Heart left ventricle (tissue), 16 donors: ENCODE results near the gene GLT8D1. TPM values are rescaled to one million over a fixed set of nuclear protein-coding genes. Genes with fewer than 3 reads are reported as not detected.
A peak's percentile ranks its signal among the peaks of the same experiment; 100 is the strongest.

Experiments used
- ATAC-seq, 4 donors: fragments of 200-7000 bp; cut with Tn5 transposase; one replicate each; pipeline ENCODE4 v1.9.1; 2020 to 2022; ENCODE audit warnings: moderate library complexity in 4 of 4, mild to moderate bottlenecking in 3 of 4, moderate number of reproducible peaks in 1 of 4
- DNase-seq, 5 donors: peaks; one replicate each; pipeline ENCODE4 v3.0.0-alpha.2; 2020
- H3K27ac ChIP-seq, 12 donors: fragments of 200-600 bp; sonication (generic) in 4 of 12; one replicate each; pipeline versions ENCODE4 v1.5.0 to v1.8.0; 2016 to 2022; ENCODE audit warnings: mild to moderate bottlenecking in 2 of 12
- H3K27me3 ChIP-seq, 9 donors: fragments of 200-600 bp; sonication (generic) in 2 of 9; one replicate each; pipeline versions ENCODE4 v1.5.1 to v1.8.0; 2016 to 2022; ENCODE audit warnings: mild to moderate bottlenecking in 3 of 9
- H3K36me3 ChIP-seq, 9 donors: fragments of 200-600 bp; sonication (generic) in 2 of 9; one replicate each; pipeline versions ENCODE4 v1.5.0 to v1.8.0; 2018 to 2022; ENCODE audit warnings: mild to moderate bottlenecking in 2 of 9
- H3K4me1 ChIP-seq, 12 donors: fragments of 200-600 bp; sonication (generic) in 4 of 12; one replicate each; pipeline versions ENCODE4 v1.5.0 to v1.8.0; 2016 to 2022; ENCODE audit warnings: mild to moderate bottlenecking in 3 of 12
- H3K4me3 ChIP-seq, 12 donors: fragments of 200-600 bp; sonication (generic) in 4 of 12; one replicate each; pipeline versions ENCODE4 v1.5.0 to v1.8.0; 2017 to 2022; ENCODE audit warnings: mild to moderate bottlenecking in 9 of 12, moderate library complexity in 4 of 12
- H3K9me3 ChIP-seq, 12 donors: fragments of 200-600 bp; sonication (generic) in 4 of 12; one replicate each; pipeline versions ENCODE4 v1.5.0 to v1.8.0; 2016 to 2022; ENCODE audit warnings: mild to moderate bottlenecking in 1 of 12
- CTCF ChIP-seq, 12 donors: fragments of 200-600 bp; sonication (generic) in 4 of 12; IDR thresholded peaks; one replicate each; pipeline versions ENCODE4 v1.5.0 to v1.8.0; 2018 to 2022; ENCODE audit warnings: antibody characterized with exemption in 12 of 12, mild to moderate bottlenecking in 5 of 12
- POLR2A ChIP-seq, 2 donors: fragments of 450-650 bp; IDR thresholded peaks; one replicate each; pipeline ENCODE4 v1.6.1; 2017; ENCODE audit warnings: antibody characterized with exemption in 2 of 2, mild to moderate bottlenecking in 2 of 2, moderate library complexity in 2 of 2
- WGBS, 4 donors: extraction: QIAGEN DNeasy Blood & Tissue Kit in 2 of 4; methylation state at CpG; one replicate each; pipeline versions ENCODE4 v1.1.5 to v1.1.7; 2013 to 2018; 5-methylcytosine and 5-hydroxymethylcytosine counted together
- intact Hi-C, 10 donors: fragments of 100-400 bp; cut with DNase I; formaldehyde crosslinking; loops; one replicate each; pipeline versions ENCODE4 v1.11.1 to v1.14.2; 2022
- polyA plus RNA-seq, 2 donors: library from polyadenylated mRNA; stranded (reverse); fragments of 200-250 nt; gene quantifications; one replicate each; pipeline ENCODE4 v1.2.3, GENCODE V29; 2013
- total RNA-seq, 9 donors: library from RNA; depleted of rRNA in 2 of 9; stranded (reverse); fragments of >200 nt in 2 of 9; fragmentation: NEBNext Ultra II Directional in 3 of 9; extraction: Animal tissue kit (Norgen Biotek cat#: 25700) in 3 of 9; gene quantifications; one replicate each; pipeline versions ENCODE4 v1.1.0 to v1.2.4, GENCODE V29; 2016 to 2023
- donor health status: ischemic (EF 13 %, LVEDD 7.1; RV severe dilation, severe dysfunction).
- donor health status: healthy with polysubstance abuse.
- donor health status: DM: no; HTN: yes; CAD: no.
- donor health status: DM: no; HTN: no; CAD: no.
- donor health status: ischemic (EF 25% LVEDD 6.9; RV normal size, moderate dysfunction).
- donor health status: ischemic (EF 25% LVEDD 5.7; RV mildly dilated, moderate dysfunction).
- donor health status: healthy.
- donor health status: DM: yes; HTN: yes; CAD: no.
- donor health status: ischemic (EF 35%, LVEDD 5.7; RV mildly dilated, moderate dysfunction).
- donor health status: nonischemic (EF 11% LVEDD 7.7; RV severe dilation, severe dysfunction).
- donor health status: DM: yes; HTN: yes; CAD: no.
- donor health status: PGD.
- donor health status: ischemic (EF 29% LVEDD 5.4; RV normal size, mild dysfunction).
- donor health status: nonischemic (EF 23%, LVEDD 6.1; RV moderate dilation, normal function).

Gene GLT8D1
- total and polyA plus RNA-seq, 11 donors, result 21.7 to 39.0 (median 28.3) TPM

GRCh38 chr3:52743721-52744120 lies 38.1 kb upstream of the GLT8D1 start:
- TF ChIP-seq POLR2A (IDR thresholded peaks at IDR 0.05), result no peak
- TF ChIP-seq CTCF (IDR thresholded peaks at IDR 0.05), result no peak
- WGBS, 4 donors, result 89 to 96% (median 93%) methylated on average over 2 of the region's 2 CpGs
- no peaks in the 10 kb centered on the region for H3K9me3 ChIP-seq
- H3K4me3 ChIP-seq, result no peak overlapping the region
- H3K4me1 ChIP-seq, result no peaks in the 10 kb centered on the region
- H3K27ac ChIP-seq, result no peak overlapping the region
- H3K36me3 ChIP-seq, result peaks cover 0 to 100% (median 95%) of the 10 kb centered on the region in 9 donors
- no peak for ATAC-seq
- intact Hi-C loops, result loop anchor here in 9 of 10 donors (2.0 to 10.0 kb wide), 6 partner anchors 191 to 334 kb away; no protein-coding TSS in a partner anchor
- DNase-seq, result no peak
- H3K27me3 ChIP-seq, result no peaks in the 10 kb centered on the region

GRCh38 chr3:52743152-52743551 lies 37.6 kb upstream of the GLT8D1 start:
- no peak for DNase-seq
- no peak for TF ChIP-seq CTCF (IDR thresholded peaks at IDR 0.05)
- ATAC-seq, result no peak
- intact Hi-C loops, result loop anchor here in 9 of 10 donors (2.0 to 10.0 kb wide), 6 partner anchors 192 to 334 kb away; no protein-coding TSS in a partner anchor
- whole genome bisulfite sequencing, 4 donors, result 88 to 97% (median 92%) methylated on average over 5 of the region's 5 CpGs
- H3K4me1 ChIP-seq, result no peaks in the 10 kb centered on the region
- no peak overlapping the region for H3K27ac ChIP-seq
- no peak overlapping the region for H3K4me3 ChIP-seq
- H3K27me3 ChIP-seq, result no peaks in the 10 kb centered on the region
- no peaks in the 10 kb centered on the region for H3K9me3 ChIP-seq
- peaks cover 0 to 100% (median 96%) of the 10 kb centered on the region in 9 donors for H3K36me3 ChIP-seq

GRCh38 chr3:52742418-52743041 lies 36.9 kb upstream of the GLT8D1 start:
- no peak overlapping the region for H3K4me3 ChIP-seq
- ATAC-seq (peak in 2 of 4 donors; percentile 34 to 46), DNase-seq (no peak)
- H3K9me3 ChIP-seq, result no peaks in the 10 kb centered on the region
- WGBS, 4 donors, result 71 to 91% (median 87%) methylated on average over 3 of the region's 3 CpGs
- no peak overlapping the region for H3K27ac ChIP-seq
- intact Hi-C loops, result loop anchor here in 9 of 10 donors (2.0 to 10.0 kb wide), 6 partner anchors 192 to 335 kb away; no protein-coding TSS in a partner anchor
- H3K36me3 ChIP-seq, result peaks cover 0 to 100% (median 98%) of the 10 kb centered on the region in 9 donors
- H3K4me1 ChIP-seq, result no peaks in the 10 kb centered on the region
- H3K27me3 ChIP-seq, result no peaks in the 10 kb centered on the region
- TF ChIP-seq POLR2A (IDR thresholded peaks at IDR 0.05) (no peak), CTCF (IDR thresholded peaks at IDR 0.05) (peak; percentile 27 to 64 (median 60))

GRCh38 chr3:52739730-52740129 lies 34.1 kb upstream of the GLT8D1 start:
- peaks cover 0 to 100% (median 97%) of the 10 kb centered on the region in 9 donors for H3K36me3 ChIP-seq
- no peak for DNase-seq

More at GRCh38 chr3:52739730-52740129, 34.1 kb upstream of the GLT8D1 start:
- Histone ChIP-seq H3K27ac (no peak overlapping the region), H3K27me3 (no peaks in the 10 kb centered on the region), H3K9me3 (no peaks in the 10 kb centered on the region), H3K4me3 (no peak overlapping the region), H3K4me1 (no peaks in the 10 kb centered on the region)
- no peak for ATAC-seq
- intact Hi-C loops, result loop anchor here in 8 of 10 donors (5.0 to 10.0 kb wide), 6 partner anchors 195 to 338 kb away; no protein-coding TSS in a partner anchor
- WGBS, 4 donors, result 81 to 84% (median 82%) methylated on average over 1 of the region's 1 CpG
- TF ChIP-seq CTCF (IDR thresholded peaks at IDR 0.05) (no peak), POLR2A (IDR thresholded peaks at IDR 0.05) (no peak)
